Activated CD4-positive, alpha-beta T cell treated with anti-CD3 and anti-CD28 coated beads, Interleukin-2, amount 50 U/mL, for 4 hours (primary cell): ENCODE data around the gene PLPP3.

ENCODE experiments used
- DNase-seq, 2 experiments: peaks; one replicate each; pipeline ENCODE4 v3.0.0-alpha.2; 2020

The PLPP3 gene

GRCh38 chr1:56456435-56457101 lies 122.8 kb downstream of the PLPP3 start:
- DNase-seq: no peak

- no peak for DNase-seq
Observed at GRCh38 chr1:56453417-56454078, 125.8 kb downstream of the PLPP3 start.

GRCh38 chr1:56453016-56453415 lies 126.3 kb downstream of the PLPP3 start:
- no peak for DNase-seq

GRCh38 chr1:56452027-56453011 lies 127.0 kb downstream of the PLPP3 start:
- no peak for DNase-seq

GRCh38 chr1:56451491-56451890 lies 127.9 kb downstream of the PLPP3 start:
- no peak for DNase-seq

GRCh38 chr1:56450004-56450666 lies 129.2 kb downstream of the PLPP3 start:
- DNase-seq: no peak

- DNase-seq: no peak
Observed at GRCh38 chr1:56448529-56449300, 130.6 kb downstream of the PLPP3 start.

GRCh38 chr1:56447823-56448222 lies 131.5 kb downstream of the PLPP3 start:
- DNase-seq: no peak

- no peak for DNase-seq
Observed at GRCh38 chr1:56446531-56447098, 132.7 kb downstream of the PLPP3 start.

GRCh38 chr1:56444960-56445646 lies 134.3 kb downstream of the PLPP3 start:
- DNase-seq: no peak
